Nephron progenitor cell (in vitro differentiated cells): ENCODE results near the gene RGS14.
"Not testable (repeated sequence)": the region's sequence is repeated elsewhere in the genome, so short reads cannot be mapped to it uniquely, and the experiment has no call there.

Source experiments
- DNase-seq: peaks from one replicate; pipeline ENCODE4 v3.0.0; 2021
- H3K27ac Mint-ChIP-seq: 2 replicates; pipeline ENCODE4 v1.8.0; 2021; ENCODE audit warnings: mild to moderate bottlenecking, moderate library complexity, mixed read lengths
- H3K27me3 Mint-ChIP-seq: 2 replicates; pipeline ENCODE4 v1.8.0; 2021; ENCODE audit warnings: mild to moderate bottlenecking, low read depth, mixed read lengths; ENCODE audit not compliant: poor library complexity
- H3K36me3 Mint-ChIP-seq: 2 replicates; pipeline ENCODE4 v1.8.0; 2021; ENCODE audit warnings: low read depth, mixed read lengths
- H3K4me1 Mint-ChIP-seq: 2 replicates; pipeline ENCODE4 v1.8.0; 2021; ENCODE audit warnings: mixed read lengths
- H3K4me3 Mint-ChIP-seq: 2 replicates; pipeline ENCODE4 v1.8.0; 2021; ENCODE audit warnings: mild to moderate bottlenecking, moderate library complexity, mixed read lengths
- H3K9me3 Mint-ChIP-seq: 2 replicates; pipeline ENCODE4 v1.8.0; 2021; ENCODE audit warnings: mild to moderate bottlenecking, moderate library complexity, mixed read lengths
- CTCF ChIP-seq: fragments of 200-600 bp; sonication (generic); IDR thresholded peaks from 2 replicates; pipeline ENCODE4 v1.5.0; 2021; ENCODE audit warnings: antibody characterized with exemption

Gene RGS14

GRCh38 chr5:177414481-177414880 is 56.8 kb downstream of the RGS14 start:
- Mint-ChIP-seq H3K4me3 (no peak overlapping the region), H3K27me3 (peaks cover 22% of the 10 kb centered on the region), H3K9me3 (no peaks in the 10 kb centered on the region), H3K36me3 (no peaks in the 10 kb centered on the region), H3K4me1 (peaks cover 12% of the 10 kb centered on the region), H3K27ac (no peak overlapping the region)
- no peak for TF ChIP-seq CTCF
- DNase-seq: no peak

- not testable (repeated sequence) for H3K36me3 Mint-ChIP-seq, H3K4me3 Mint-ChIP-seq, H3K27ac Mint-ChIP-seq, DNase-seq, H3K9me3 Mint-ChIP-seq
- H3K27me3 Mint-ChIP-seq: peaks cover 13% of the 10 kb centered on the region
- H3K4me1 Mint-ChIP-seq: peaks cover 15% of the 10 kb centered on the region
Measured at GRCh38 chr5:177417081-177417480, 59.4 kb downstream of the RGS14 start.

GRCh38 chr5:177419046-177419445 is 61.3 kb downstream of the RGS14 start:
- DNase-seq: no peak
- Mint-ChIP-seq H3K36me3 (no peaks in the 10 kb centered on the region), H3K27ac (no peak overlapping the region), H3K9me3 (no peaks in the 10 kb centered on the region), H3K27me3 (peaks cover 6% of the 10 kb centered on the region), H3K4me1 (peaks cover 9% of the 10 kb centered on the region), H3K4me3 (no peak overlapping the region)
- TF ChIP-seq CTCF: no peak

- not testable (repeated sequence) for H3K9me3 Mint-ChIP-seq
- peaks cover 22% of the 10 kb centered on the region for H3K4me1 Mint-ChIP-seq
Measured at GRCh38 chr5:177420472-177420871, 62.7 kb downstream of the RGS14 start.

GRCh38 chr5:177421062-177421798 is 63.5 kb downstream of the RGS14 start:
- no peaks in the 10 kb centered on the region for H3K36me3 Mint-ChIP-seq
- no peaks in the 10 kb centered on the region for H3K9me3 Mint-ChIP-seq
- TF ChIP-seq CTCF: no peak
- no peak overlapping the region for H3K27ac Mint-ChIP-seq
- H3K4me3 Mint-ChIP-seq: no peak overlapping the region
- DNase-seq: no peak
- peaks cover 29% of the 10 kb centered on the region for H3K4me1 Mint-ChIP-seq
- H3K27me3 Mint-ChIP-seq: no peaks in the 10 kb centered on the region

More at GRCh38 chr5:177420472-177420871, 62.7 kb downstream of the RGS14 start:
- H3K36me3 Mint-ChIP-seq, H3K27me3 Mint-ChIP-seq, H3K27ac Mint-ChIP-seq, DNase-seq, H3K4me3 Mint-ChIP-seq: not testable (repeated sequence)
